ENCODE results near the gene NAV3. TPM values are rescaled to one million over a fixed set of nuclear protein-coding genes. Genes with fewer than 3 reads are reported as not detected.

The NAV3 gene
- total and polyA plus RNA-seq, 4 donors, result 1.6 to 12.5 (median 5.6) TPM

DNA sequence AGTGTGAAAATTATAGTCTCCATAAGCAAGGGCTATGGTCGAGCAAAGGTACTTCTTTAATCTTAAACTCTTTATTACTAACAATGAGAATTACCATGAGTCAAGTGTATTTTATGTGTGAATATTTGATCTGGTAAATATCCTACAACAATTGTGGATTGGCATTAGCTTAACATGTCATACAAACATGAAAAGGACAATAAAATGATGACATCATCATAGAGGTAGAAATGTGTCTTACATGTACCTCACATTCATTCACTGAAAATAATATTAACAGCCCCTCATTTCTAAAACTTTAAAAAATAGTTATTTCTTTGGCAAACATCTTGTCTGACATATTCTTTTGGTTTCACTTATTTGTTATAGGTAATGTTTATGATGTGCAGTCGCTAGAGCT lies 355.0 kb downstream of the NAV3 start:
- ATAC-seq (ENCODE audit: insufficient read depth, low FRiP score), result no peak
- TF ChIP-seq, protein P1, sequence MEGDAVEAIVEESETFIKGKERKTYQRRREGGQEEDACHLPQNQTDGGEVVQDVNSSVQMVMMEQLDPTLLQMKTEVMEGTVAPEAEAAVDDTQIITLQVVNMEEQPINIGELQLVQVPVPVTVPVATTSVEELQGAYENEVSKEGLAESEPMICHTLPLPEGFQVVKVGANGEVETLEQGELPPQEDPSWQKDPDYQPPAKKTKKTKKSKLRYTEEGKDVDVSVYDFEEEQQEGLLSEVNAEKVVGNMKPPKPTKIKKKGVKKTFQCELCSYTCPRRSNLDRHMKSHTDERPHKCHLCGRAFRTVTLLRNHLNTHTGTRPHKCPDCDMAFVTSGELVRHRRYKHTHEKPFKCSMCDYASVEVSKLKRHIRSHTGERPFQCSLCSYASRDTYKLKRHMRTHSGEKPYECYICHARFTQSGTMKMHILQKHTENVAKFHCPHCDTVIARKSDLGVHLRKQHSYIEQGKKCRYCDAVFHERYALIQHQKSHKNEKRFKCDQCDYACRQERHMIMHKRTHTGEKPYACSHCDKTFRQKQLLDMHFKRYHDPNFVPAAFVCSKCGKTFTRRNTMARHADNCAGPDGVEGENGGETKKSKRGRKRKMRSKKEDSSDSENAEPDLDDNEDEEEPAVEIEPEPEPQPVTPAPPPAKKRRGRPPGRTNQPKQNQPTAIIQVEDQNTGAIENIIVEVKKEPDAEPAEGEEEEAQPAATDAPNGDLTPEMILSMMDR (IDR thresholded peaks at IDR 0.05; ENCODE audit: control extremely low read depth, extremely low read depth), result no peak
- no peak for DNase-seq
- no peaks in the 10 kb centered on the region for H3K9me3 ChIP-seq (ENCODE audit: control insufficient read depth in 4 of 4, insufficient read depth in 3 of 4, low read length in 3 of 4)
- no peaks in the 10 kb centered on the region for H3K27me3 ChIP-seq (ENCODE audit: control insufficient read depth in 3 of 3, insufficient read depth in 3 of 3, low read length in 2 of 3)
- H3K4me3 ChIP-seq, result no peak overlapping the region
- 90 to 92% methylated on average over 2 of the region's 2 CpGs for WGBS, 2 donors
- no peak overlapping the region for H3K27ac ChIP-seq (ENCODE audit: low read depth in 1 of 2, low read length in 1 of 2)
- H3K36me3 ChIP-seq (ENCODE audit: control insufficient read depth in 4 of 4, insufficient read depth in 4 of 4, low read length in 4 of 4), result peaks cover 0 to 8% (median 0%) of the 10 kb centered on the region in 4 donors
- no peak overlapping the region for H3K9ac ChIP-seq (ENCODE audit: insufficient read depth in 1 of 2, low read length in 2 of 2)
- no peaks in the 10 kb centered on the region for H3K4me1 ChIP-seq (ENCODE audit: control insufficient read depth in 5 of 5, insufficient read depth in 5 of 5, low read length in 5 of 5)

DNA sequence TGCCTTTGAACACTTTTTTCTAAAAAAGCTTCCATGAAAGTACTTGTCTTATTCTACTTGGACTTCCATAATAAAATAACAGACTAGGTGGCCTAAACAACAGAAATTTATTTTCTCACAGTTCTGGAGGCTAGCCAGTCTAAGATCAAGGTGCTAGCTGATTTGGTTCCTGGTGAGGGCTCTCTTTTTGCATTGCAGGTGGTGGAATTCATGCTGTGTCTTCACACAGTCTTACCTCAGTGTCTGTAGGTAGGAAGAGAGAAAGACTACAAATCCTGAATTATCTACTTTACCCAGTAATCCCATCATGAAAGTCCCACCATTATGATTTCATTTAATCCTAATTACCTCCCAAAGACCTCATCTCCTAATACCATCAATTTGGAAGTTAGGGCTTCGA lies 356.0 kb downstream of the NAV3 start:
- Histone ChIP-seq H3K9me3 (ENCODE audit: control insufficient read depth in 4 of 4, insufficient read depth in 3 of 4, low read length in 3 of 4) (no peaks in the 10 kb centered on the region), H3K36me3 (ENCODE audit: control insufficient read depth in 4 of 4, insufficient read depth in 4 of 4, low read length in 4 of 4) (peaks cover 0 to 10% (median 0%) of the 10 kb centered on the region in 4 donors), H3K27ac (ENCODE audit: low read depth in 1 of 2, low read length in 1 of 2) (no peak overlapping the region), H3K4me1 (ENCODE audit: control insufficient read depth in 5 of 5, insufficient read depth in 5 of 5, low read length in 5 of 5) (no peaks in the 10 kb centered on the region), H3K9ac (ENCODE audit: insufficient read depth in 1 of 2, low read length in 2 of 2) (no peak overlapping the region), H3K4me3 (no peak overlapping the region), H3K27me3 (ENCODE audit: control insufficient read depth in 3 of 3, insufficient read depth in 3 of 3, low read length in 2 of 3) (no peaks in the 10 kb centered on the region)
- ATAC-seq (ENCODE audit: insufficient read depth, low FRiP score), result no peak
- TF ChIP-seq, protein P1 (IDR thresholded peaks at IDR 0.05; ENCODE audit: control extremely low read depth, extremely low read depth), result no peak
- 88 to 94% methylated on average over 1 of the region's 1 CpG for WGBS, 2 donors
- DNase-seq, result no peak

DNA sequence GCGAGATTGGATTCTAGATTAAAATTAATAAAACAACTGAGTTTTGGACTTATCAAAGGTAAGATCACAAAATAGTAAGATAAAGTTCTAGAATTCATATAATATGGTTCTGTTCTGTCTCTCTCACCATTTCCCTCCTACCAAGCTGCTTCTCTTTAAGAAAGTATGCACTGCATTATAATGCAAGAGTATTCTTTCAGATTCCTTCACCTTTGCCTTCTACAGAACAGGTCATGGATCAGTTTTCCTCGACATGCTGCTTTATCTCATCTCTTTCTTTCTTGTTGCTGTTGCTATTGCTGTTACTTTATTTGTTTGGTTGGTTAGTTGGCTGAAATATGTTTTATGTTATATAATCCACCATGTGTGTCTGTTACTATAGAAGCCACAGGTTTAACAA lies 357.0 kb downstream of the NAV3 start:
- H3K9me3 ChIP-seq (ENCODE audit: control insufficient read depth in 4 of 4, insufficient read depth in 3 of 4, low read length in 3 of 4), result no peaks in the 10 kb centered on the region
- no peak overlapping the region for H3K27ac ChIP-seq (ENCODE audit: low read depth in 1 of 2, low read length in 1 of 2)
- no peak for ATAC-seq (ENCODE audit: insufficient read depth, low FRiP score)
- 81 to 82% methylated on average over 2 of the region's 2 CpGs for WGBS, 2 donors
- H3K4me3 ChIP-seq, result no peak overlapping the region
- TF ChIP-seq, protein P1 (IDR thresholded peaks at IDR 0.05; ENCODE audit: control extremely low read depth, extremely low read depth), result no peak
- H3K9ac ChIP-seq (ENCODE audit: insufficient read depth in 1 of 2, low read length in 2 of 2), result no peak overlapping the region
- no peaks in the 10 kb centered on the region for H3K4me1 ChIP-seq (ENCODE audit: control insufficient read depth in 5 of 5, insufficient read depth in 5 of 5, low read length in 5 of 5)
- peaks cover 0 to 8% (median 0%) of the 10 kb centered on the region in 4 donors for H3K36me3 ChIP-seq (ENCODE audit: control insufficient read depth in 4 of 4, insufficient read depth in 4 of 4, low read length in 4 of 4)
- no peaks in the 10 kb centered on the region for H3K27me3 ChIP-seq (ENCODE audit: control insufficient read depth in 3 of 3, insufficient read depth in 3 of 3, low read length in 2 of 3)
- DNase-seq, result no peak

DNA sequence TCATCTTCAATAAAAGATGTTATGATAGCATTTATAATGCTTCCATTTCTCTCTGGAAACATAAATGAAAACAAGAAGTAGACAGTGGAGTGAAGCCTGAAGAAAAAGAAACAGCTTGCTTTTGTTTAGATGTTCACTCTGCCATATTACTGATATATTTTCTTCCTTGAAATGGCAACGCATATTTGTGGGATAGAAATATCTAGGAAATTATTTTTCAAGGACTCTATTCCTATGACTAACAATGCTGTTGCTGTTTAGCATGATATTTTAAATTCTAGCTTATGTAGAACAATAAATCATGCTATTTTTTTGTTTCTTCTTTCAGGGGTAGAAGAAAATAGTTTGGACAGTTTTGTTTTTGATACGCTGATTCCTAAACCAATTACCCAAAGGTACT lies 359.0 kb downstream of the NAV3 start:
- no peaks in the 10 kb centered on the region for H3K9me3 ChIP-seq (ENCODE audit: control insufficient read depth in 4 of 4, insufficient read depth in 3 of 4, low read length in 3 of 4)
- H3K27ac ChIP-seq (ENCODE audit: low read depth in 1 of 2, low read length in 1 of 2), result no peak overlapping the region
- H3K36me3 ChIP-seq (ENCODE audit: control insufficient read depth in 4 of 4, insufficient read depth in 4 of 4, low read length in 4 of 4), result peaks cover 0 to 8% (median 0%) of the 10 kb centered on the region in 4 donors
- no peaks in the 10 kb centered on the region for H3K4me1 ChIP-seq (ENCODE audit: control insufficient read depth in 5 of 5, insufficient read depth in 5 of 5, low read length in 5 of 5)
- TF ChIP-seq, protein P1 (IDR thresholded peaks at IDR 0.05; ENCODE audit: control extremely low read depth, extremely low read depth), result no peak
- no peak overlapping the region for H3K9ac ChIP-seq (ENCODE audit: insufficient read depth in 1 of 2, low read length in 2 of 2)
- no peak overlapping the region for H3K4me3 ChIP-seq
- no peaks in the 10 kb centered on the region for H3K27me3 ChIP-seq (ENCODE audit: control insufficient read depth in 3 of 3, insufficient read depth in 3 of 3, low read length in 2 of 3)
- DNase-seq (no peak), ATAC-seq (ENCODE audit: insufficient read depth, low FRiP score) (no peak)
- 91 to 95% methylated on average over 2 of the region's 2 CpGs for WGBS, 2 donors

Measured in lung (tissue), 12 donors.